ENCODE data around the gene ATP10B. TPM values are rescaled to one million over a fixed set of nuclear protein-coding genes. Genes with fewer than 3 reads are reported as not detected.

The ATP10B gene
- total and polyA plus RNA-seq, 2 of the 13 experiments (the other 11 are each of a cell fraction or from before 2014, with no cell fraction given), result not detected

- H3K9ac ChIP-seq (ENCODE audit: insufficient read depth, low read depth, low read length), result no peak overlapping the region
- no peak for DNase-seq (ENCODE audit: low spot score)
- no peak overlapping the region for H2AFZ ChIP-seq (ENCODE audit: low read length)
- no peak overlapping the region for H3K4me2 ChIP-seq (ENCODE audit: low read depth, low read length)
- H3K4me3 ChIP-seq (replicated peaks in 1 of 3; ENCODE audit: insufficient read depth in 1 of 3, low read depth in 2 of 3, low read length in 3 of 3), result no peak overlapping the region
- in situ Hi-C loops (cut with HindIII; ENCODE audit: extremely low pct_ligation_motif_present, low pct_unique_long_range_greater_than_20kb) (no loop called here), intact Hi-C loops (cut with micrococcal nuclease; ENCODE audit: unreplicated experiment) (no loop called here)
- ChIA-PET CTCF (ENCODE audit: low intra/inter-chr PET ratio, low total read pairs) (no interaction called here), POLR2A (no interaction called here)
- no peaks in the 10 kb centered on the region for H4K20me1 ChIP-seq (ENCODE audit: insufficient read depth, low read length)
- no peaks in the 10 kb centered on the region for H3K9me3 ChIP-seq (ENCODE audit: low read length)
- H3K36me3 ChIP-seq (replicated peaks in 1 of 2; ENCODE audit: control insufficient read depth in 1 of 2, insufficient read depth in 2 of 2, low read length in 2 of 2), result no peaks in the 10 kb centered on the region
- TF ChIP-seq ZNF160 (CRISPR knock-in tag; IDR thresholded peaks at IDR 0.05) (no peak), ZNF142 (CRISPR knock-in tag; IDR thresholded peaks at IDR 0.05) (no peak), RCOR2 (CRISPR knock-in tag; IDR thresholded peaks at IDR 0.05) (no peak), BORCS8-MEF2B (CRISPR knock-in tag; IDR thresholded peaks at IDR 0.05) (no peak), KDM2A (CRISPR knock-in tag; IDR thresholded peaks at IDR 0.05; ENCODE audit: borderline replicate concordance, low read depth) (no peak), SIX4 (CRISPR knock-in tag; IDR thresholded peaks at IDR 0.05) (no peak)
- FAIRE-seq, result no peak
- H3K27ac ChIP-seq (ENCODE audit: extremely low read length, insufficient read depth, low read length), result no peak overlapping the region
- no peaks in the 10 kb centered on the region for H3K79me2 ChIP-seq (ENCODE audit: insufficient read depth, low read length)
- H3K4me1 ChIP-seq (ENCODE audit: insufficient read depth, low read length), result no peaks in the 10 kb centered on the region
- no peak for ATAC-seq
- no TSS peak for BruUV-seq (replicated peaks)
- WGBS (ENCODE audit: low lambda C conversion rate), result 0% methylated on average over 1 of the region's 1 CpG
- no peaks in the 10 kb centered on the region for H3K27me3 ChIP-seq (ENCODE audit: control insufficient read depth in 1 of 2, insufficient read depth in 2 of 2, low read length in 2 of 2)
These were observed 233.7 kb downstream of the ATP10B start for GRCh38 chr5:160618286-160618685.
